NCI-H226 (cell line): ENCODE results near the gene FPR2.
"Not testable (repeated sequence)": the region's sequence is repeated elsewhere in the genome, so short reads cannot be mapped to it uniquely, and the experiment has no call there.

ENCODE experiments used
- DNase-seq: peaks from one replicate; pipeline ENCODE4 v3.0.0-alpha.2; 2015

Gene FPR2

DNA sequence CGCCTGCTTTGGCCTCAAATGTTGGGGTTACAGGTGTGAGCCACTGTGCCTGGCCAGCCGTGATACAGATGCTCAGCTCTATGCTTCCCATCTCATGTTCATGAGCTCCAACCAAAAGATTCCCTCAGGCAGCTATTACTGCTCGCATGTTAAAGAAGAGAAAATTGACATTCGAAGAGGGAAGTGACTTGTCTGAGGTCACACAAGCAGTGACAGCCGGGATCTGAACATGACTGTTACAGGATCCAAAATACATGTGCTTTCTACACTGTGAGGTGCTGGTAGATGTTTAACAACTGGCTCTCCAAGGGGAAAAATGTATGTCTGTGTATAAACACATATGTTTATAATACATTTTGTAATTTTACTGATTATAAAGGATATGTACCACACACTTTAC lies 20.6 kb upstream of the FPR2 start:
- no peak for DNase-seq

GRCh38 chr19:51742789-51743188 lies 18.2 kb upstream of the FPR2 start:
- no peak for DNase-seq

DNA sequence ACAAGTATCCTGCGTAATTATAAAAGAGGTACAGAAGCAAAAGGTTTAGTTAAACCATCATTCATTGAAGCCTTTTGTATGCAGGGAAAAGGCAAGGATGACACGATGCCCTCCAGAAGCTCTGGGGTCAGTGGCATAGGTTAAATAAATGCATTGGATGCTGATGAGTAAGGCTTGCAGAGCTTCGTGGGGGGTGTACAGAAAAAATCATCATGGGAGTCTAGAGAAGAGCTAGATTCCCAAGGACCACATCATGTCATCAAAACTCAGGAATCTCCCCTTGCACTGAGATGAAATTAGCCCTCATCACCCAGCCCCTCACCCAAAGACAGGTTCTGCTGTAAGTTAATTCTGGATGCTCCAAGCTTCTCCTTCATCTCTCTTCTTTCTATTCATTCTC lies 17.6 kb upstream of the FPR2 start:
- no peak for DNase-seq

DNA sequence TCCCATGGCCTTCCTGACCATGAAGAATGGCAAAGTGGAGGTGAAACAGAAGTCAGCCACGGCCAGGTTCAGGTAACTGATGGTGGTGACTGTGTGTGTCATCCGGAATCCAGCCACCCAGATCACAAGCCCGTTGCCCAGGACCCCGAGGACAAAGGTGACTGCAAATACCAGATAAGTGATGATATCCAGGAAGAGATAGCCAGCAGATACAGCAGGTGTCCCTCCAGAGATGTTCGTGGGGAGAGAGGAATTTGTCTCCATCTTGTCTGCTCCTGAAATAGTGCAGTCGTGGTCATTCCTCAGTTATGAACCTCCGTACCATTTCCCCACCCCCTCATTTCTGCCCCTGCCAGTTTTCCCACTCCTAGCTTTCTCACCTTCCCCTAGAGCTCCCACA lies 14.2 kb upstream of the FPR2 start:
- DNase-seq = no peak

DNA sequence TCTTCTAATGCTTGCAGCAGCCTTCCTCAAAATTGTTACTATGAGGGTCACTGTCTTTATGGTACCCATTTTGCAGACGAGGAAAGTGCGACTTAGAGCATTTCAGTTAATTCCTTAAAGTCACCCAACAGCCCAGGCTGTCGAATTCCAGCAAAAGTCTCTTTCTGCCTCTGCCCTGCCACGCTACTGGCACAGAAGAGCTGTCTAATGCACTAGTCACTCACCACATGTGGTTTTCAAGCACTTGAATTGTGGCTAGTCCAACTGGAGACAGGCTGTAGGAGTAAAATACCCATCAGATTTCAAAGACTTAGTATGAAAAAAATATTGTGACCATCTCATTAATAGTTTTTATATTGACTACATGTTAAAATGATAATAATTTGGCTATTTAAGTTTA lies 11.0 kb upstream of the FPR2 start:
- no peak for DNase-seq

DNA sequence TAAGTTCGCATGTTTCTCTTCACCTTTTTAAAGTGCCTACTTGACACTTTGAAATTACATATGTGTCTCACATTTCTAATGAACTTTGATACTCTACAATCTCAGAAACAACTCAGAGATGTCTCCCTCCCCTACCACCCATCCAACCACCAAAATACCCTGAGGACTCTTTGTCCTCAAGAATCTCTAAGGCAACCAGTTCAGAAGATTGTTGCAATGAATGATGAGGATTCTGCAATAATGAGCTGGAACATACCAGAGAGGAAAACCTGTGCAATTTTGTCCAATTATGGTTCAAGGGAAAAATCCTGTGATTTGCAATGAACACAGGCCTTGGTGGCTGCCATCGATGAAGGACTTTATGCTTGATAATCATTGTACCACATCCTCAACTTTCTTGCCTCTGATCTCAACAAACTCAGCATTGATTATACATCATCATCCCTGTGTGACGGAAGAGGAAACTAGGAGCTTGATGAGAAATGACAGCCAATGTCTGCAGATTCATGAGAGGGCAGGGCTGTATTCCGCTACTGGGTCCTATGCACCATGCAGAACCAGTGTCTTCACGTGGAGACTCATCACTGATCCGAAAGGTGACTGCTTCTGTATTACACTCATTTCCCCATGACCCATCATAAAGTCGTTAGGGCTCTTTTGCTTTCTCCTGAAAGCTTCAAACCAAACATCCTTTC lies 10.4 kb upstream of the FPR2 start:
- peak; percentile 29 for DNase-seq

DNA sequence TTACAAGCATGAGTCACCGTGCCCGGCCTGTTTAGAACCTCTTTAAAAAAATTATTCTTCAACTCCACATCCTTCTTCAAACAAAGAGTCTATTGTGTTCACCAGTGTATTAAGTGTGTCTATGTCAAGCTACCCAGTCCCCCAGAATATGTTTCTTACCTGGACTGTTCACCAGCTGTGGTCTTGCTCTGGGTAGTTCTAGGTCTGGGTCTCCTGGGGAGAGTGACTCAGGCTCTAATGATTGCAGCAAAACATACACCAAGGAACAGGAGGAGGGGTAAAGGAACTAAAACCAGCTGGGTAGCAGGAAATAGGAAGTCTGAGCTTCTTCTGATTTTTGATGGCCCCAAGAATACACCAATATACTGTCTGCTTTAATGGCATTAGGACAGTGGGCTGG lies 9.3 kb upstream of the FPR2 start, which contains the start of gene FPR1:
TSS of gene FPR1 (minus strand) at position 224 of the 400 bp plus-strand sequence. CDS start 4,884 bp downstream, outside the sequence.
- no peak for DNase-seq

DNA sequence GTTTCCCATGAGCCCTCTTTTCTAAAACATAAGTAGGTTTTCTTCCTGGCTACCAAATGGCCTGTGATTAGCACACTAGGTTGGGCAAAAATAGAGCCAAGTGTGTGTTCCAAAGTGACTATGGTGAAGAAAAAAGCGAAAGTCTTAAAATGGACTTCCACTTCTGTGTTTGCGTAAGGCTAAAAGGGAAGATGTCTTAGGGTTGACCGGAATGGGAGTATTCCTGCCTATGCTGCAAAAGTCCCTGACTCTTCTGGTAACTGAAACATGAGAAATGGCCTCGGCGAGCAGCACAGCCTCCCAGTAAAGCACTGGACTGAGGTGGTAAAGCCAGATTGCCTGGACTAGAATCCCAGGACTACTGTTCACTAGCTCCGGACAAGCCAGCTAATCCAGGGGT lies 6.9 kb upstream of the FPR2 start:
- no peak for DNase-seq

DNA sequence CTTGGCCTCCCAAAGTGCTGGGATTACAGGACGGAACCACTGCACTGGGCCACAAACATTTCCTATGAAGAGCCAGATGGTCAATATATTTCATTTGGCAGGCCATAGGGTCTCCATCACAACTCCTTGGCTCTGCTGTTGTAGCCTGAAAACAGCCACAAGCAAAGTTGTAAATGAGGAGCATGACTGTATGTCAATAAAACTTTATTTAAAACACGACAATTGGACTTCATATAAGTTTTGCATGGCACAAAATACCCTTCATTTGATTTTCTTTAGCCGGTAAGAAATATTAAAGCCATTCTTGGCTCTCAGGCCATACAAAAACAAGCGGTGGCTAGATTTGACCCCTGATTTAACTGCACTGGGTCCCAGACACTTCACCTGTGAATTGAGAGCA lies 6.2 kb upstream of the FPR2 start:
- DNase-seq = no peak

DNA sequence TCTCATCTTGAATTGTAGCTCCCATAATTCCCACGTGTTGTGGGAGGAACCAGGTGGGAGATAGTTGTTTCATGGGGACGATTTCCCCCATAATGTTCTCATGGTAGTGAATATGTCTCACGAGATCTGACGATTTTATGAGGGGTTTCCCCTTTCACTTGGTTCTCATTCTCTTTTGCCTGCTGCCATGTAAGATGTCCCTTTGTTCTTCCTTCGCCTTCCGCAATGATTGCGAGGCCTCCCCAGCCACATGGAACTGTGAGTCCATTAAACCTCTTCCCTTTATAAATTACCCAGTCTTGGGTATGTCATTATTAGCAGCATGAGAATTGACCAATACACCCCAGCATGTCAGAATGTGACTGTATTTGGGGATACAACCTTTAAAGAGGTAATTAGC lies 5.4 kb upstream of the FPR2 start:
- DNase-seq = no peak

- no peak for DNase-seq
These were observed 716 bp downstream of the FPR2 start for GRCh38 chr19:51761696-51762095.

DNA sequence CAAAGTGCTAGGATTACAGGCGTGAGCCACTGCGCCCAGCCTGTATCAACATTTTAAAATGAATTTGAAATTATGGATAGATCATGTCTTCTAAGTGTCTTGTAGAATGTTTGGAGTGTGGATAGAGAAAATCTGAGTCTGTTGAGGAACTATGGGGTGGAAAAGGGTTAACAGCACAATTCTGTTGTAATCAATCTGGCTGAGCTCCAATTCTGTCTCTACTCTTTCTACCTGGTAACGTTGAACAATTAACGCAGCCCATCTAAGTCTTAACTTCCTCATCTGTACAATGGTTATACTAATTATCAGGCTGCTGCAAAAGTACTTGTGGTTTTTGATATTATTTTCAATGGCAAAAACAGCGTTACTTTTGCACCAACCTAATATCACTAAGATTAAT lies 4.1 kb downstream of the FPR2 start:
- no peak for DNase-seq

DNA sequence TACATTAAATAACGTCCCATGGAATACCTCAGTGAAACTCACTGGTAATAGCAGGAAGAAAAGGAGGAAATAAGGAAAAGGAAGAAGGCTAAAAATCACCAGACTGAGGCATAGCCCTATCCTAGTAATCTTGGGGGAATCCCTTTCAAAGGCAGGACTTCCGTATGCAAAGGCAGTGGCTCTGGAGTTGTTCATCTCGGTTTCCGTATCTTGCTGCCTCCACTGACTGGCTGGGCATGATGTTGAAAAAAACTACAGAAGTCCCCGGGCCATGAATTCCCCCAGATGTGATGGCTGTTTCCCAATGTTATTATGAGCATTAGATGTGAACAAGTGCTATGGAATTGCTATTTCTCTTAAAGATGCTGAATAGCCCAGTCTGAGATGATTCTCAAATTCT lies 5.5 kb downstream of the FPR2 start:
- no peak for DNase-seq

GRCh38 chr19:51771376-51772130 lies 10.6 kb downstream of the FPR2 start:
- no peak for DNase-seq

GRCh38 chr19:51772977-51773376 lies 12.0 kb downstream of the FPR2 start:
- no peak for DNase-seq

GRCh38 chr19:51776561-51776960 lies 15.6 kb downstream of the FPR2 start:
- not testable (repeated sequence) for DNase-seq

- peak; percentile 76 for DNase-seq
These were observed 16.8 kb downstream of the FPR2 start for GRCh38 chr19:51777570-51778462.

- DNase-seq = no peak
These were observed 18.2 kb downstream of the FPR2 start for GRCh38 chr19:51779181-51779580.

GRCh38 chr19:51779703-51780102 lies 18.7 kb downstream of the FPR2 start:
- DNase-seq = no peak

GRCh38 chr19:51780270-51780669 lies 19.3 kb downstream of the FPR2 start:
- DNase-seq = no peak

DNA sequence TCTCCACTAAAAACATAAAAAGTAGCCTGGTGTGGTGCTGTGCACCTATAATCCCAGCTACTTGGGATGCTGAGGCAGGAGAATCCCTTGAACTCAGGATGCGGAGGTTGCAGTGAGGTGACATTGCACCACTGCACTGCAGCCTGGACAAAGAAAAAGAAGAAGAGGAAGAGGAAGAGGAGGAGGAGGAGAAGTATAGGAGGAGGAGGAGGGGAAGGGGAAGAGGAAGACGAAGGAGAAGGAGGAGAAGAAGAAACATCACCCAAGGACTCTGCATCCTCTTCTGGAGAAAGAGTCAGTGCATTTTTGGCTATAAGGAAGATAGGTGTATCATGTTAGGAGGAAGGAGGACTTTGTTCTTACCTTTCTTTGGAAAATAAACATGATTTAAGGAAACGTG lies 21.0 kb downstream of the FPR2 start:
- no peak for DNase-seq

DNA sequence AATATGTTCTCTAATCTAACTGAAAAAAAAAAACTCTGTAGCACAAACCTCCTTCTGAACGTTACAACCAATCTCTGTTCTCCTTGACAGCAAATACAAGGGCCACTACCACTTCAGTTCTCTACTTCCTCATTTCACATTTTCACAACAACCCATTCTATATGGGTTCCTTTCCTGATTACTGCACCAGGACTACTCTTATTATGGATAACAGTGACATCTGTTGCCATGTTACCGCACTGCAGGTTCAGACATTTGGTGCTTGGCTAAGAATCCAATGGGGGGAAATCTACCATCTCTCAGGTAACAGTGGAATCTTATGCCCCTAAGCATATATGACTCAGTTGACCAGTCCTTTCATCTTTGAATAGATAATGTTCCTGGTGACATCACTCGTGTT lies 22.4 kb downstream of the FPR2 start:
- DNase-seq = peak; percentile 8

DNA sequence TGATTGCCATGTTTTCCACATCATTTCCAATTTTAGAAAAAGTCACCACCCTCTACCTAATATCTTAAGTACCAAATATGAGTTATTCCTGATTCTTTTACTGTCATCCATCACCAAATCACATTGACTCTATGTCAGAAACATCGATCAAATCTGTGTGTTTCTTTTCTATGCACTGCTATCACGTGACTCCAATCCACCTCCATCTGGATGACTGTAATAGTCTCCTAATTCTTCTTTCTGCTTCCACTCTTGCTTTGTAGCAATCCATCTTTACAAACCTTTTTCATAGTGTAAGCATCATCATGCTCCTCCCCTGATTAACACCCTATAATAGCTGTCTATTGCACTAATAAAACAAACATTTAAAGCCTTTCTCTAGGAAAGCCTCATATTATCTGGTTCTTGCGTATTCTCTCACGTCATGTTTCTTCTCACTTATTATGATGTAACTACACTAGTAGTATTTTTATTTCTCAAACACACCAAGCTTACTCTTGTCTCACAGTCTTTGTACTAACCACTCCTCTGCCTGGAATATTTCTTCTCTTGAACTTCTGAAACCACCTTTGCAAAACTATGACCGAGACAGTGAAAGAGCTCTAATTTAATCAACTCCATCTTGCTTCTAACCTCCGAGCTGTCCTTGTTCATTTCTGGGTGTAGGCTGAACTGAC lies 23.3 kb downstream of the FPR2 start:
- no peak for DNase-seq
